Loucy (cell line): ENCODE results near the gene ABLIM1.

Source experiments
- H2AFZ ChIP-seq: fragments of 200-600 bp; sonication (generic); 2 replicates; pipeline ENCODE4 v1.6.0; 2016; ENCODE audit warnings: antibody characterized with exemption, mild to moderate bottlenecking, low read length, moderate library complexity
- H3F3A ChIP-seq: fragments of 200-600 bp; 2 replicates; pipeline ENCODE4 v1.6.0; 2016; ENCODE audit warnings: antibody characterized with exemption, low read depth, mild to moderate bottlenecking
- H3K27me3 ChIP-seq: fragments of 200-600 bp; sonication (generic); 2 replicates; pipeline ENCODE4 v1.6.1; 2014; ENCODE audit warnings: low read length, mild to moderate bottlenecking; ENCODE audit not compliant: insufficient read depth, poor library complexity, severe bottlenecking
- H3K36me3 ChIP-seq: fragments of 200-600 bp; sonication (generic); 2 replicates; pipeline ENCODE4 v1.6.1; 2016; ENCODE audit warnings: low read length; ENCODE audit not compliant: insufficient read depth
- H3K4me1 ChIP-seq: fragments of 200-600 bp; sonication (generic); 2 replicates; pipeline ENCODE4 v1.5.1; 2014; ENCODE audit warnings: low read length, mild to moderate bottlenecking; ENCODE audit not compliant: insufficient read depth, poor library complexity, severe bottlenecking
- H3K4me2 ChIP-seq: fragments of 200-600 bp; sonication (generic); 2 replicates; pipeline ENCODE4 v1.6.0; 2014; ENCODE audit warnings: antibody characterized with exemption, low read length, low read depth, mild to moderate bottlenecking; ENCODE audit not compliant: poor library complexity, severe bottlenecking
- H3K4me3 ChIP-seq: fragments of 200-600 bp; sonication (generic); 2 replicates; pipeline ENCODE4 v1.5.1; 2014; ENCODE audit warnings: low read length, mild to moderate bottlenecking, mixed read lengths; ENCODE audit not compliant: poor library complexity, severe bottlenecking
- H3K79me2 ChIP-seq: fragments of 200-600 bp; sonication (generic); 2 replicates; pipeline ENCODE4 v1.6.1; 2014; ENCODE audit warnings: low read length; ENCODE audit not compliant: insufficient read depth
- H3K9ac ChIP-seq: fragments of 200-600 bp; sonication (generic); 2 replicates; pipeline ENCODE4 v1.6.0; 2014; ENCODE audit warnings: mild to moderate bottlenecking, low read depth, low read length, moderate library complexity; ENCODE audit not compliant: poor library complexity, severe bottlenecking
- H3K9me2 ChIP-seq: fragments of 200-600 bp; sonication (generic); replicated peaks from 2 replicates; pipeline ENCODE4 v1.6.1; 2016; ENCODE audit warnings: low read depth, low read length, mixed read lengths
- H3K9me3 ChIP-seq: fragments of 200-600 bp; sonication (generic); 2 replicates; pipeline ENCODE4 v1.6.1; 2014; ENCODE audit warnings: mild to moderate bottlenecking, antibody characterized with exemption, low read length, low read depth; ENCODE audit not compliant: insufficient read depth
- H4K20me1 ChIP-seq: fragments of 200-600 bp; sonication (generic); 2 replicates; pipeline ENCODE4 v1.6.0; 2014; ENCODE audit warnings: antibody characterized with exemption, low read length, mild to moderate bottlenecking; ENCODE audit not compliant: insufficient read depth, poor library complexity, severe bottlenecking
- EZH2phosphoT487 ChIP-seq: fragments of 200-600 bp; IDR thresholded peaks from 2 replicates; pipeline ENCODE4 v1.6.1; 2018; ENCODE audit warnings: antibody characterized with exemption, mild to moderate bottlenecking, moderate library complexity, borderline replicate concordance
- TF ChIP-seq, protein P1 (sequence below): fragments of 200-600 bp; sonication (generic); conservative IDR thresholded peaks from 2 replicates; pipeline ENCODE4 v1.5.1; 2014; ENCODE audit warnings: mild to moderate bottlenecking, antibody characterized with exemption, low read length

Gene ABLIM1

GRCh38 chr10:114515298-114515914, 142.7 kb downstream of the ABLIM1 start:
- H3K9me3 ChIP-seq: no peaks in the 10 kb centered on the region
- H3K4me2 ChIP-seq: no peak overlapping the region
- H3F3A ChIP-seq: no peaks in the 10 kb centered on the region
- H3K9me2 ChIP-seq: no peaks in the 10 kb centered on the region
- no peaks in the 10 kb centered on the region for H3K27me3 ChIP-seq
- H3K9ac ChIP-seq: no peak overlapping the region
- peaks cover 92% of the 10 kb centered on the region for H3K79me2 ChIP-seq
- peaks cover 13% of the 10 kb centered on the region; the same call in 1 of the 2 replicates for H3K36me3 ChIP-seq
- no peak for TF ChIP-seq EZH2phosphoT487
- TF ChIP-seq, protein P1, sequence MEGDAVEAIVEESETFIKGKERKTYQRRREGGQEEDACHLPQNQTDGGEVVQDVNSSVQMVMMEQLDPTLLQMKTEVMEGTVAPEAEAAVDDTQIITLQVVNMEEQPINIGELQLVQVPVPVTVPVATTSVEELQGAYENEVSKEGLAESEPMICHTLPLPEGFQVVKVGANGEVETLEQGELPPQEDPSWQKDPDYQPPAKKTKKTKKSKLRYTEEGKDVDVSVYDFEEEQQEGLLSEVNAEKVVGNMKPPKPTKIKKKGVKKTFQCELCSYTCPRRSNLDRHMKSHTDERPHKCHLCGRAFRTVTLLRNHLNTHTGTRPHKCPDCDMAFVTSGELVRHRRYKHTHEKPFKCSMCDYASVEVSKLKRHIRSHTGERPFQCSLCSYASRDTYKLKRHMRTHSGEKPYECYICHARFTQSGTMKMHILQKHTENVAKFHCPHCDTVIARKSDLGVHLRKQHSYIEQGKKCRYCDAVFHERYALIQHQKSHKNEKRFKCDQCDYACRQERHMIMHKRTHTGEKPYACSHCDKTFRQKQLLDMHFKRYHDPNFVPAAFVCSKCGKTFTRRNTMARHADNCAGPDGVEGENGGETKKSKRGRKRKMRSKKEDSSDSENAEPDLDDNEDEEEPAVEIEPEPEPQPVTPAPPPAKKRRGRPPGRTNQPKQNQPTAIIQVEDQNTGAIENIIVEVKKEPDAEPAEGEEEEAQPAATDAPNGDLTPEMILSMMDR: no peak
- no peak overlapping the region for H2AFZ ChIP-seq
- peaks cover 29% of the 10 kb centered on the region for H4K20me1 ChIP-seq
- H3K4me3 ChIP-seq: no peak overlapping the region
- peaks cover 58% of the 10 kb centered on the region for H3K4me1 ChIP-seq

DNA sequence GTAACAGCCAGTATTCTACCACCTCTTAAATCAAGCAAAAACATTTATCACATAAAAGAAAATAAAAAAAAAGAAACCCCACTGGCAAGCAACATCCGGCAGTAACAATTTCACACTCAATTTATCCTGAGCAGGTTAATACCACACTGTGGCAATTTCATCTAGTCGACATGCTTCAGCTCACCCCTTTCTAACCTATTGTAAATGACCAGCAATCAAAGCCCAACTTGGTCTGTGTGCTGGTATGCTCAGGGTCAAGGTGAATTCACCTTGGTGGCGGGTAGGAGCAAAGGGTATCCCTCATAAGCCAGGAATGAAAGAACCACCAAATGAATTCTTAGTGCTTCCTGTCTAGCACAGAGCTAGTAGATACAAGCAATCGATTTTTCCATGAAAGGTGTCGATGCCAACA, 144.7 kb downstream of the ABLIM1 start:
- H3K9me3 ChIP-seq: no peaks in the 10 kb centered on the region
- TF ChIP-seq EZH2phosphoT487: no peak
- TF ChIP-seq, protein P1: no peak
- H4K20me1 ChIP-seq: peaks cover 19% of the 10 kb centered on the region
- peaks cover 91% of the 10 kb centered on the region for H3K79me2 ChIP-seq
- H3K4me3 ChIP-seq: no peak overlapping the region
- H2AFZ ChIP-seq: no peak overlapping the region
- H3K36me3 ChIP-seq: peaks cover 21% of the 10 kb centered on the region; the same call in 1 of the 2 replicates
- H3K9ac ChIP-seq: no peak overlapping the region
- no peaks in the 10 kb centered on the region for H3F3A ChIP-seq
- H3K27me3 ChIP-seq: no peaks in the 10 kb centered on the region
- no peak overlapping the region for H3K4me2 ChIP-seq
- peaks cover 40% of the 10 kb centered on the region for H3K4me1 ChIP-seq
- H3K9me2 ChIP-seq: no peaks in the 10 kb centered on the region

GRCh38 chr10:114511881-114512280, 146.2 kb downstream of the ABLIM1 start:
- H2AFZ ChIP-seq: no peak overlapping the region
- no peaks in the 10 kb centered on the region for H3F3A ChIP-seq
- H3K79me2 ChIP-seq: peaks cover 91% of the 10 kb centered on the region
- H3K27me3 ChIP-seq: no peaks in the 10 kb centered on the region
- H3K9me3 ChIP-seq: no peaks in the 10 kb centered on the region
- no peaks in the 10 kb centered on the region for H3K9me2 ChIP-seq
- H3K36me3 ChIP-seq: peaks cover 24% of the 10 kb centered on the region; the same call in 1 of the 2 replicates
- TF ChIP-seq EZH2phosphoT487: no peak
- TF ChIP-seq, protein P1: no peak
- H4K20me1 ChIP-seq: peaks cover 8% of the 10 kb centered on the region
- H3K9ac ChIP-seq: no peak overlapping the region
- no peak overlapping the region for H3K4me3 ChIP-seq
- peaks cover 30% of the 10 kb centered on the region for H3K4me1 ChIP-seq
- no peak overlapping the region for H3K4me2 ChIP-seq
